H9 (cell line): ENCODE measurements around the gene KCNH5. TPM values are rescaled to one million over a fixed set of nuclear protein-coding genes. Genes with fewer than 3 reads are reported as not detected.

Experiments
- DNase-seq: peaks from one replicate; pipeline ENCODE4 v3.0.0-alpha.2; 2017
- H2AFZ ChIP-seq: one replicate; pipeline ENCODE4 v1.6.1; 2013; ENCODE audit warnings: mild to moderate bottlenecking, low read length, control low read depth, moderate library complexity
- H2AK5ac ChIP-seq: 2 replicates; pipeline ENCODE4 v1.6.1; 2013; ENCODE audit warnings: low read length, control low read depth, mixed read lengths; ENCODE audit not compliant: insufficient read length
- H2BK120ac ChIP-seq: one replicate; pipeline ENCODE4 v1.6.1; 2013; ENCODE audit warnings: low read depth, mild to moderate bottlenecking, low read length, control low read depth, inconsistent platforms; ENCODE audit not compliant: poor library complexity, severe bottlenecking
- H2BK12ac ChIP-seq: 2 replicates; pipeline ENCODE4 v1.6.1; 2013; ENCODE audit warnings: low read length, control low read depth, mixed read lengths, low read depth; ENCODE audit not compliant: insufficient read length
- H2BK15ac ChIP-seq: 2 replicates; pipeline ENCODE4 v1.6.1; 2013; ENCODE audit warnings: low read depth, low read length, control low read depth
- H2BK20ac ChIP-seq: one replicate; pipeline ENCODE4 v1.6.1; 2013; ENCODE audit warnings: low read depth, mild to moderate bottlenecking, low read length, control low read depth, inconsistent platforms; ENCODE audit not compliant: poor library complexity, severe bottlenecking
- H2BK5ac ChIP-seq: 2 replicates; pipeline ENCODE4 v1.6.1; 2013; ENCODE audit warnings: low read length, control low read depth, mixed read lengths; ENCODE audit not compliant: insufficient read length
- H3K14ac ChIP-seq: 2 replicates; pipeline ENCODE4 v1.6.1; 2013; ENCODE audit warnings: low read length, control low read depth; ENCODE audit not compliant: insufficient read depth
- H3K18ac ChIP-seq: 2 replicates; pipeline ENCODE4 v1.6.1; 2013; ENCODE audit warnings: low read depth, mild to moderate bottlenecking, mixed read lengths, low read length, control low read depth; ENCODE audit not compliant: insufficient read length
- H3K23ac ChIP-seq: 2 replicates; pipeline ENCODE4 v1.6.1; 2013; ENCODE audit warnings: low read length, control low read depth, mixed read lengths, low read depth; ENCODE audit not compliant: insufficient read length
- H3K23me2 ChIP-seq: 2 replicates; pipeline ENCODE4 v1.6.1; 2013; ENCODE audit warnings: low read depth, mild to moderate bottlenecking, mixed read lengths, low read length, control low read depth; ENCODE audit not compliant: insufficient read length, poor library complexity, severe bottlenecking
- H3K27ac ChIP-seq: 2 replicates; pipeline ENCODE4 v1.5.1; 2013; ENCODE audit warnings: low read length, control low read depth, mixed read lengths, low read depth; ENCODE audit not compliant: insufficient read length
- H3K27me3 ChIP-seq: 2 replicates; pipeline ENCODE4 v1.6.1; 2013; ENCODE audit warnings: low read length, control low read depth, inconsistent platforms; ENCODE audit not compliant: insufficient read depth
- H3K4ac ChIP-seq: 2 replicates; pipeline ENCODE4 v1.6.1; 2013; ENCODE audit warnings: low read depth, mild to moderate bottlenecking, control low read depth, inconsistent platforms, low read length, moderate library complexity
- H3K4me1 ChIP-seq: 2 replicates; pipeline ENCODE4 v1.6.1; 2013; ENCODE audit warnings: low read length, control low read depth, inconsistent platforms; ENCODE audit not compliant: insufficient read depth
- H3K4me2 ChIP-seq: 2 replicates; pipeline ENCODE4 v1.6.1; 2013; ENCODE audit warnings: low read length, control low read depth, mixed read lengths; ENCODE audit not compliant: insufficient read length, insufficient read depth
- H3K56ac ChIP-seq: 2 replicates; pipeline ENCODE4 v1.6.1; 2013; ENCODE audit warnings: low read depth, mild to moderate bottlenecking, mixed read lengths, low read length, control low read depth; ENCODE audit not compliant: insufficient read length
- H3K79me1 ChIP-seq: 2 replicates; pipeline ENCODE4 v1.6.1; 2013; ENCODE audit warnings: low read depth, mild to moderate bottlenecking, moderate library complexity, low read length, control low read depth, inconsistent platforms; ENCODE audit not compliant: insufficient read depth, poor library complexity, severe bottlenecking
- H3K79me2 ChIP-seq: 2 replicates; pipeline ENCODE4 v1.6.1; 2013; ENCODE audit warnings: low read length, control low read depth, inconsistent platforms; ENCODE audit not compliant: insufficient read depth
- H3K9ac ChIP-seq: 2 replicates; pipeline ENCODE4 v1.6.1; 2013; ENCODE audit warnings: low read length, control low read depth, mixed read lengths; ENCODE audit not compliant: insufficient read length; ENCODE audit errors: extremely low read depth
- H3K9me3 ChIP-seq: one replicate; pipeline ENCODE4 v1.6.1; 2013; ENCODE audit warnings: low read depth, low read length, inconsistent platforms; ENCODE audit not compliant: control insufficient read depth
- H3T11ph ChIP-seq: one replicate; pipeline ENCODE4 v1.6.1; 2013; ENCODE audit warnings: mild to moderate bottlenecking, low read length, control low read depth, inconsistent platforms
- H4K20me1 ChIP-seq: one replicate; pipeline ENCODE4 v1.6.1; 2013; ENCODE audit not compliant: control insufficient read depth, insufficient read length, insufficient read depth
- H4K5ac ChIP-seq: 2 replicates; pipeline ENCODE4 v1.6.1; 2013; ENCODE audit warnings: low read depth, mild to moderate bottlenecking, mixed read lengths, low read length, control low read depth; ENCODE audit not compliant: insufficient read length
- H4K8ac ChIP-seq: replicated peaks from 2 replicates; pipeline ENCODE4 v1.6.1; 2013; ENCODE audit warnings: low read length, control low read depth, mixed read lengths, low read depth; ENCODE audit not compliant: insufficient read length
- H4K91ac ChIP-seq: 2 replicates; pipeline ENCODE4 v1.6.1; 2013; ENCODE audit warnings: low read depth, mild to moderate bottlenecking, moderate library complexity, mixed read lengths, low read length, control low read depth; ENCODE audit not compliant: insufficient read length
- H3K27ac Mint-ChIP-seq, 3 experiments: 2 replicates in 2 of 3; 3 replicates in 1 of 3; pipeline ENCODE4 v1.8.0; 2020 to 2021; ENCODE audit warnings: mixed read lengths in 3 of 3, mild to moderate bottlenecking in 1 of 3, moderate library complexity in 1 of 3
- H3K27me3 Mint-ChIP-seq: 2 replicates; pipeline ENCODE4 v1.8.0; 2021; ENCODE audit warnings: low read depth, mild to moderate bottlenecking, moderate library complexity, mixed read lengths
- H3K36me3 Mint-ChIP-seq, 3 experiments: 2 replicates in 2 of 3; 3 replicates in 1 of 3; pipeline ENCODE4 v1.8.0; 2020 to 2021; ENCODE audit warnings: low read depth in 3 of 3, mixed read lengths in 3 of 3; ENCODE audit not compliant: insufficient read depth in 1 of 3
- H3K4me1 Mint-ChIP-seq, 2 experiments: 2 replicates each; pipeline ENCODE4 v1.8.0; 2020; ENCODE audit warnings: mixed read lengths in 2 of 2
- H3K4me3 Mint-ChIP-seq, 2 experiments: 2 replicates in 1 of 2; 3 replicates in 1 of 2; pipeline ENCODE4 v1.8.0; 2020 to 2021; ENCODE audit warnings: mild to moderate bottlenecking in 2 of 2, mixed read lengths in 2 of 2, moderate library complexity in 1 of 2
- H3K9me3 Mint-ChIP-seq, 2 experiments: 2 replicates in 1 of 2; 3 replicates in 1 of 2; pipeline ENCODE4 v1.8.0; 2020; ENCODE audit warnings: mild to moderate bottlenecking in 2 of 2, mixed read lengths in 2 of 2, moderate library complexity in 1 of 2
- CTCF ChIP-seq: fragments of 200-600 bp; sonication (generic); conservative IDR thresholded peaks from 3 replicates; pipeline ENCODE4 v1.8.0; 2021; ENCODE audit warnings: antibody characterized with exemption, mild to moderate bottlenecking
- WGBS: extraction: QIAGEN DNeasy Blood & Tissue Kit; methylation state at CpG from one replicate; pipeline ENCODE4 v1.1.7; 2013; ENCODE audit warnings: missing lambda C conversion rate, low lambda C conversion rate, mixed read lengths; ENCODE audit not compliant: insufficient read length; ENCODE audit errors: extremely low coverage; 5-methylcytosine and 5-hydroxymethylcytosine counted together
- total RNA-seq: library from RNA; stranded (reverse); gene quantifications from 2 replicates; pipeline ENCODE4 v1.2.1, GENCODE V29; 2021

Gene KCNH5
- total RNA-seq, 1 experiment from 2014 or later: 0.42 TPM

- Histone ChIP-seq H3K27ac (no peak overlapping the region), H3K27me3 (no peaks in the 10 kb centered on the region), H3K4me2 (no peak overlapping the region), H2BK12ac (no peak overlapping the region), H3K79me2 (no peaks in the 10 kb centered on the region), H3K23me2 (no peaks in the 10 kb centered on the region), H3K56ac (no peak overlapping the region), H3K14ac (no peak overlapping the region), H2BK15ac (no peak overlapping the region), H3K9ac (no peak overlapping the region), H3T11ph (no peak overlapping the region), H2AK5ac (no peak overlapping the region), H4K20me1 (no peaks in the 10 kb centered on the region), H3K23ac (no peak overlapping the region), H4K8ac (no peak overlapping the region), H2BK5ac (no peak overlapping the region), H3K4ac (no peak overlapping the region), H3K4me1 (no peaks in the 10 kb centered on the region), H2BK20ac (no peak overlapping the region), H4K5ac (no peak overlapping the region), H3K18ac (no peak overlapping the region), H3K9me3 (peaks cover 5% of the 10 kb centered on the region), H3K79me1 (no peaks in the 10 kb centered on the region), H4K91ac (no peak overlapping the region), H2AFZ (no peak overlapping the region), H2BK120ac (no peak overlapping the region)
- H3K27me3 Mint-ChIP-seq: no peaks in the 10 kb centered on the region; the same call in 1 of the 2 replicates
- H3K27ac Mint-ChIP-seq: no peak overlapping the region
- H3K36me3 Mint-ChIP-seq: peaks cover 7 to 18% (median 9%) of the 10 kb centered on the region in 3 experiments; a peak in 6 of 7 replicates
- H3K4me1 Mint-ChIP-seq: no peaks in the 10 kb centered on the region
- no peak for TF ChIP-seq CTCF
- peaks cover 12 to 13% of the 10 kb centered on the region in 2 experiments for H3K9me3 Mint-ChIP-seq
- WGBS: no CpG with 5 or more reads among the region's 2 CpGs
- H3K4me3 Mint-ChIP-seq: no peak overlapping the region
- no peak for DNase-seq
Observed at GRCh38 chr14:62734831-62735230, 310.4 kb downstream of the KCNH5 start.
